Lower leg skin (tissue), 3 donors: ENCODE data around the gene FAIM2.

Experiments used
- CTCF ChIP-seq, 3 donors: fragments of 450-650 bp; IDR thresholded peaks; one replicate each; pipeline ENCODE4 v1.5.1; 2016; ENCODE audit warnings: antibody characterized with exemption in 3 of 3, mild to moderate bottlenecking in 3 of 3, moderate library complexity in 2 of 3
- POLR2A ChIP-seq, 2 donors: fragments of 450-650 bp; IDR thresholded peaks; one replicate each; pipeline ENCODE4 v1.6.1; 2016 to 2017; ENCODE audit warnings: antibody characterized with exemption in 2 of 2, mild to moderate bottlenecking in 1 of 2, moderate library complexity in 1 of 2

DNA sequence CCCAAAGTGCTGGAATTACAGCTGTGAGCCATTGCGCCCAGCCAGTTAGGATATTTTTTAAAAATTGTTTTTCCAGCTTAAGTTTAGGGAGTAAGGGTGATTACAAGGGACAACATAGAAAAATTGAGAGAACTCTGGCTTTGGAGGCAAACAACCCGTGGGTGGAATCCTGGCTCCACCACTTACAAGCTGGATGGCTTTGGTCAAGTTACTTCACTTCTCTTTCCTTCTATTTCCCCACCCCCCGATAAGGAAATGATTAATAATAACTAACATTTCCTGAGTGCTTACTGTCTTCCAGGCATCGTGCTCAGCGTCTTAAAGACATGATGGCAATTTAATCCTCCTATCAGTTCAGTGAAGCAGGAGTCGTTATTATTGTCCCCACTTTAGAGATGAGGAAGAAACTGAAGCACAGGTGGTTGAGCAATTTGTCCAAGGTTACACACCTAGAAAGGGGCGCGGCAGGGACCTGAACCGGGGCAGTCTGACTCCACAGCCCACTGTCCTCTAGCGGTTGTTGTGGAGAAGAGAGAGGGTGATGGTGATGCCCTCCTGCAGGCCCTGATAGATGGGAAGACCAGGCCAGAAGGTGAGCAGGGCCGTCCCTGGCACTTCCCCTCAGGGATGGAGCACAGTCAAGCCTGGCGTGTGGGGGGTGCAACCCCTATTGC, 16.7 kb upstream of the FAIM2 start:
- no peak for TF ChIP-seq CTCF (IDR thresholded peaks at IDR 0.05)
- no peak for TF ChIP-seq POLR2A (IDR thresholded peaks at IDR 0.05)
